Coronary artery (tissue), 2 donors: ENCODE measurements around the gene PRR23E.

ENCODE experiments used
- DNase-seq: peaks from one replicate; pipeline ENCODE4 v3.0.0-alpha.2; 2017; ENCODE audit warnings: low spot score
- H3K27ac ChIP-seq, 2 donors: fragments of 200-600 bp; sonication (generic); one replicate each; pipeline ENCODE4 v1.5.1; 2016 to 2019
- H3K4me3 ChIP-seq: fragments of 200-600 bp; sonication (generic); 2 replicates; pipeline ENCODE4 v1.5.1; 2016; ENCODE audit warnings: mild to moderate bottlenecking, moderate library complexity
- TF ChIP-seq, protein P1 (sequence below): fragments of 200-600 bp; sonication (generic); IDR thresholded peaks from one replicate; pipeline ENCODE4 v1.5.1; 2019; ENCODE audit warnings: antibody characterized with exemption

The PRR23E gene

GRCh38 chr3:127213381-127213918, 20.5 kb downstream of the PRR23E start:
- DNase-seq = no peak
- TF ChIP-seq, protein P1, sequence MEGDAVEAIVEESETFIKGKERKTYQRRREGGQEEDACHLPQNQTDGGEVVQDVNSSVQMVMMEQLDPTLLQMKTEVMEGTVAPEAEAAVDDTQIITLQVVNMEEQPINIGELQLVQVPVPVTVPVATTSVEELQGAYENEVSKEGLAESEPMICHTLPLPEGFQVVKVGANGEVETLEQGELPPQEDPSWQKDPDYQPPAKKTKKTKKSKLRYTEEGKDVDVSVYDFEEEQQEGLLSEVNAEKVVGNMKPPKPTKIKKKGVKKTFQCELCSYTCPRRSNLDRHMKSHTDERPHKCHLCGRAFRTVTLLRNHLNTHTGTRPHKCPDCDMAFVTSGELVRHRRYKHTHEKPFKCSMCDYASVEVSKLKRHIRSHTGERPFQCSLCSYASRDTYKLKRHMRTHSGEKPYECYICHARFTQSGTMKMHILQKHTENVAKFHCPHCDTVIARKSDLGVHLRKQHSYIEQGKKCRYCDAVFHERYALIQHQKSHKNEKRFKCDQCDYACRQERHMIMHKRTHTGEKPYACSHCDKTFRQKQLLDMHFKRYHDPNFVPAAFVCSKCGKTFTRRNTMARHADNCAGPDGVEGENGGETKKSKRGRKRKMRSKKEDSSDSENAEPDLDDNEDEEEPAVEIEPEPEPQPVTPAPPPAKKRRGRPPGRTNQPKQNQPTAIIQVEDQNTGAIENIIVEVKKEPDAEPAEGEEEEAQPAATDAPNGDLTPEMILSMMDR = no peak

GRCh38 chr3:127214975-127215374, 22.0 kb downstream of the PRR23E start:
- no peak overlapping the region for H3K4me3 ChIP-seq
- DNase-seq = no peak
- no peak overlapping the region for H3K27ac ChIP-seq
- TF ChIP-seq, protein P1 = no peak

More at GRCh38 chr3:127213381-127213918, 20.5 kb downstream of the PRR23E start:
- no peak overlapping the region for H3K27ac ChIP-seq
- H3K4me3 ChIP-seq = no peak overlapping the region

GRCh38 chr3:127215714-127216414, 22.9 kb downstream of the PRR23E start:
- Histone ChIP-seq H3K4me3 (no peak overlapping the region), H3K27ac (no peak overlapping the region)
- TF ChIP-seq, protein P1 = no peak
- no peak for DNase-seq

DNA sequence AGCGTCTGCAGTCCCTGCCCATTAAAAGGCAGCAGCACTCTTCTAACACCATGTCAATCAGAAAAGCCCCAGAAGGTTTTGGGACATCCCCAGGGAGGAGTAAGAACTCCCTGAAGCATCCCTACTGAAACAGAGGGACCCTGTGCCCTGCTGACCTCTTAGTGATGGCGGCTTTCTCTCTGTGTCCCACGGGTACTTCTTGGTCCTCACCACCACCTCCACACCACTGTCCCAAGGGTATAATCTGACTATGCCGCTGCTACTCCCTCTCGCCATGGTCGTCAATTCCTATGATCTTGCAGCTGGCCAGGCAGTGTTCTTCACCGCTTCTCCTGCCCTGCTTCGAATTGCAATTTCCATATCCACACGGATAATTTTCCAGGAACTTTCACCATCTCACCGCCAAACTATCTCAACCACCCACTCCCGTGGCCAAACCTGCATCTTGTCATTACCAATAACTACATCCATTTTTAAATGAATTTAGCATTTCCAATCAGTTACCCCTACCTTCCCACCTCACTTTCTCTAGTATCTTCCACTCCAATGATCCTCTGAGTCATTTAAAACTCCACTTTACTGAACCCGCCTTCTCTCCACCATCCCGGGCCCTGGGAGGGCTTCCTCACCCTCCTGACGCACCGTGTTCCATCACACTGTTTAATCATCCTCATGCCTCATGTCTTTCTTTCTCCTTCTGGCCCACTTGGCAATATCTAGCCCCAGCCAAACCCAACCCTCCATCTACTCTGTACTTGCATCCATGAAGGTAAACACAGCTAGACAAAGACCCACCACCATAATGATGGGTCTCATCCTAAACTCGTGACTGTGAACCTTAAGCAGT, 23.7 kb downstream of the PRR23E start:
- Histone ChIP-seq H3K27ac (no peak overlapping the region), H3K4me3 (no peak overlapping the region)
- no peak for DNase-seq
- TF ChIP-seq, protein P1 = no peak

DNA sequence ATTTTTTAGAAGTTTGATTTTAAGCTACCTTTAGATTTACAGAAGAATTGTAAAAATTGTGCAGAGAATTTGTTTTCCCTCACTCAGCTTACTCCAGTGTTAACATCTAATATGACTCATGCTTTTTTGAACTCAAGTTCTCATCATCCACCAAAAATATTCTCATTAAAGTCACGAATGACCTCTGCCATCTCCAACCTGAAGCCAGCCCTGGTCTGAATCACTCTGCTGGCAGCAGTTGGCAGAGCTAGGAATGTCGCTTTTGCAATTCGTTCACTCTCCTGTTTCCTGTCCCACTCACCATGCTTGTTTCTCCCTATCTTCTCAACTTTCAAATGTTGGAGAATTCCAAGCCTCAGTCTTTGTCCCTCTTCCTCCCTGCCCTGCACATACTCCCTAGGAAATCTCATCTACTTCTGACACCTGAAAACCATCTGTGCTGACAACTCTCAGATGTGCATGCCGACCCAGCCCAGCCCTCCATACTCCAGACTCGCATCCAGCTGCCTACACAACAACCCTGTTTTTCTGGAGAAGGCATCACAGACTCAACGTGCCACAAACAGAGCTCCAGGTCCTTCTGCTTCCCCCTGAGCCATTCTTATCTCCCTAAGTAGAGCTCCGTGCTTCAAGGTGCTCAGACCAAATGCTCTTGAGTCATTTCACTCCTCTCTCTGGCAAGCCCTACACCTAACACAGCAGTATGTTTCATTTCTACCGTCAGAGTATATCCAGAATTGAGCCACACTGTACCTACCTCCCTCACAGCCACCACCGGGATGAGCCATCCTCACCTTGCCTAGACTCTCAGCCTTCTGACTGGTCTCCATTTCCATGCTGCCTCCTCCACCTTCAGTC, 24.9 kb downstream of the PRR23E start:
- Histone ChIP-seq H3K27ac (no peak overlapping the region), H3K4me3 (no peak overlapping the region)
- TF ChIP-seq, protein P1 = no peak

GRCh38 chr3:127218454-127218922, 25.6 kb downstream of the PRR23E start:
- no peak overlapping the region for H3K27ac ChIP-seq
- no peak overlapping the region for H3K4me3 ChIP-seq
- TF ChIP-seq, protein P1 = no peak
- no peak for DNase-seq

More for the DNA sequence above, 24.9 kb downstream of the PRR23E start:
- DNase-seq = no peak
